ENCODE results near the gene CDX1.
"Not testable (repeated sequence)": the region's sequence is repeated elsewhere in the genome, so short reads cannot be mapped to it uniquely, and the experiment has no call there.

CDX1 gene

GRCh38 chr5:150210644-150211043 is 44.1 kb downstream of the CDX1 start:
- DNase-seq = no peak

GRCh38 chr5:150211156-150212030 is 44.8 kb downstream of the CDX1 start:
- no peak for DNase-seq

- DNase-seq = peak; percentile 66
Observed at GRCh38 chr5:150213530-150213929, 47.0 kb downstream of the CDX1 start.

GRCh38 chr5:150214289-150214688 is 47.7 kb downstream of the CDX1 start:
- peak; percentile 58 for DNase-seq

- peak; percentile 81 for DNase-seq
Observed at GRCh38 chr5:150215979-150216944, 49.7 kb downstream of the CDX1 start.

GRCh38 chr5:150217038-150217437 is 50.5 kb downstream of the CDX1 start:
- no peak for DNase-seq

GRCh38 chr5:150217873-150218692 is 51.5 kb downstream of the CDX1 start:
- DNase-seq = peak; percentile 90

- no peak for DNase-seq
Observed at GRCh38 chr5:150218693-150219035, 52.1 kb downstream of the CDX1 start.

GRCh38 chr5:150219142-150219541 is 52.6 kb downstream of the CDX1 start:
- no peak for DNase-seq

GRCh38 chr5:150219861-150220260 is 53.3 kb downstream of the CDX1 start:
- DNase-seq = no peak

- no peak for DNase-seq
Observed at GRCh38 chr5:150221471-150221870, 54.9 kb downstream of the CDX1 start.

- DNase-seq = no peak
Observed at GRCh38 chr5:150222906-150223305, 56.3 kb downstream of the CDX1 start.

GRCh38 chr5:150223474-150223873 is 56.9 kb downstream of the CDX1 start:
- no peak for DNase-seq

GRCh38 chr5:150224483-150225027 is 58.0 kb downstream of the CDX1 start:
- DNase-seq = no peak

- no peak for DNase-seq
Observed at GRCh38 chr5:150227036-150227435, 60.5 kb downstream of the CDX1 start.

GRCh38 chr5:150227606-150228273 is 61.2 kb downstream of the CDX1 start:
- DNase-seq = no peak

GRCh38 chr5:150229571-150229970 is 63.0 kb downstream of the CDX1 start:
- no peak for DNase-seq

GRCh38 chr5:150230842-150231241 is 64.3 kb downstream of the CDX1 start:
- DNase-seq = no peak

- DNase-seq = not testable (repeated sequence)
Observed at GRCh38 chr5:150233706-150234105, 67.1 kb downstream of the CDX1 start.
